Fibroblast of peridontal ligament (primary cell): ENCODE data around the gene FREM2.

ENCODE experiments used
- DNase-seq: peaks from one replicate; pipeline ENCODE4 v3.0.0-alpha.2; 2010; ENCODE audit errors: extremely low read depth

FREM2 gene

DNA sequence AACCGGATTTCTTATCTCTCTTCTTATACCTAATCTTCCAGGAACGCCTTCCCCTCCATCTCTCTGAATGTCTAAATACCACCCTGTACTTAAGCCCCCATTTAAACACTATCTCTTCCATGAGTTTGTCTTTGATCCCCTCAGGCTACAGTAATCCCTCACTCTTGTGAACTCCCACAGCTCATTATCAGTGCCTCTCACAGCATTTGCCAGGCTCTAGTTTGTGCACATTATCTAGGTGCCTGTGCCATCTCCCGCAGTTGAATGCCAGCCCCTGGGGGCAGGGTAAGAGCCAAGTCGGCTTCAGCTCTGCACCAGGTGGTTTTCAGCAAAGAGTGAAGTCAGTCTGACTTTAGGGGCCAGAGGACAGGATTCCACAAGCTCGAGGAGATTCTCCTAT, 71.4 kb downstream of the FREM2 start:
- DNase-seq, result no peak

DNA sequence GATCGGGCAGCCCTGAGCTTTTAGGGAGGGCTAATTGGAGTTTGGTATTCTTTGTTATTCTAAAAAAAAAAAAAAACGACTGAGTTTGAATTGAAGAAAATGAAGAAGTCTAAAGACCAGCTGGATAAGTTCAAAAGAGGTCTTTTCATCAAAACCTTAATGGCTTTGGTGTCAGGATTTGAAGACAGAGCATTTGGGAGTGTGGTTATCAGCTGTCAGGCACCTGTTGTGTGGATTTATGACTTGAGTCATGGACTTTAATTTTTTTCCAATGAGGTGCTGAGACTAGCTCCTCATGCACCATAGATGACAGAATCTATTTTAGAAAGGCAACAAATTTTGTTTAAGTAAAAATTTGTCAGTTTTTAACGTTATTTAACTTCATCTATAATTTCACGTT, 72.5 kb downstream of the FREM2 start:
- DNase-seq, result no peak

DNA sequence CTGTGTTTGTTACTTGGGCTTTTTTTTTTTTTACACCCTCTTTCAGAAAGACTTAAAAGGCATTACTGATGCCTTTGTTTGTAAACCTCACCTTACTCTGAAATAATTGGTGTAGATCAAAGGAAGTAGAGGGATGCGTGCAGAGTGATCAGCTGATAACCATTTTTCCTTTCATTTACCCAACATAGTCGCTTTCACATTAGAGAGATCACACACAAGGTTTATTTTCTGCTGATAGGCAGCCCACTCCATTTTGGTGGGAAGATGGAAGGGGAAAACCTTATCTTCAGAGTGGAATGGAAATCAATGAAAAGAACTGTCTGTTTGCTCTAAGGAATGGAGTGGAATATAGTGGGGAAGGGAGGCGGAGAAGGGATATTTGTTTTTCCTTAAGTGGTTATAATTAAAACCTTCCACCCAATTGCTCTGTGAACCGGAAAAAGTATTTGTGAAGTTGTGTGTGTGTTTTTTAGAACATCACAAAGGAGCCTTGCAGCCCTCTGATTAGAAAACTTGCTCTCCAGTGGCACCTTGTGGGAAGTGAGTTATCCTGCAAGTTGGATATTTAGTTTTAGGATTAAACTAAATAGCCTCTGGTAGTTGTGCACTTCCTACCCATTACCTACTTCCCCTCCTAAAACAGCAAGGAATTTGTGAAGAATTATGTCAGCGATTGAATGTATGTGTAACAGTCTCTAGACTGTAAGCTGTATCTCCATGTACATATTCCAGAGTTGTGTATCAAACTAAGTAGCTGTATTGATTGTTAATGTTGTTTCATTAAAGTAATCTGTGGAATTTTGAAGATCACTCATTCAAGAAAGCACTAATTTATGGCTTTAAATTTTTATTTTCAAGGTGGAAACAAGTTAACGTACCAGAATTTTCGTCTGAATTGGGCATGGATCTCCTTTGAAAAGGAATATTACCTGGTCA, 76.8 kb downstream of the FREM2 start:
- DNase-seq, result peak; percentile 64

DNA sequence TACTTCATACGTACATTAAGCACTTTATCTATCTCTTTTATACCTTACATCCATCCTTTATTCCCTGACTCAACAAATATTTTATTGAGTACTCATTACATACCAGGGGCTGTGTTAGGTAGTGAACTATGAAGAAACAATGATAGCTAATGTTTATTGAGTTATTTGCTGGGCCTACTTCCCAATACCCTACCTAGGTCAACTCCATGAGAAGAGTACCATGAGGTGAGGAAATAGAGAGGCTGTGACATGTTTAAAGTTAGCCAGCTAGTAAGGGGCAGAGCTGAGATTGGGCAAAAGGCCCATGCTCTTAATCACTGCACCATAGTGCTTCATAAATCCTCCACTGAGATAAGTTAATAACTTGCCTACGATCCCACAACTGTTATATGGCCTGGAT, 79.9 kb downstream of the FREM2 start:
- DNase-seq, result no peak

DNA sequence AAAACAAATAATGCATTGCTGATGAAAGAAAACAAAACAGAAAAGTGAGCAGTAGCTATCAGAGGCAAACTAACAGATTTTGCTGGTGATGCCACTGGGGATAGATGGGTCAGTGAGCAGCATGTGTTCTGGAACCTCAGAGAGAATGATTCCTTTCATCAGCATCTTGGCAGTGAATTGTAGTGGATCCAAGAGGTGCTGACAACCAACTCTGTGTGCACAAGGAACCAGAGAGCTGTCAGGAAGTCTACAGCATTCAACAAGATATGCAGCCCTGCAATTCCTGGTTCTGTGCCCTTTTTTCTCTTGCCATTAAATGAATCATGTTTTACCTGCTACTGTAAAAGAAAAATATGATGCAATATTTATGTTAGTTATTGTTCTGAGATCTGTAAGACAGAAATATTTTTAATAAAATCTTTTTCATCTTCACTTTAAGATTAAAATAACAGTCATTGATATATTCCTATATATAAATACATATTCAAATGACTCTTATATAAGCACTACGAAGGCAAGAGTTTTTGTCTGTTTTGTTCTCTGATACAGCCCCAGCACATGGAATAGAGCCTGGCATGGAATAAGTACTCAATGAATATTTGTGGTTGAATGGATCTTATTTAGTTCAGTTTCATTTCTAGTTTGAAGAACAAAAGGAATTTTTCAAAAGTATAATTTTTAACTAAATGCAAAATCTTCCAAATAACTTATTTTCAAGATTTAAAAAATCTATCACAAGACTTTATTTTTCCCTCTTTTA, 80.8 kb downstream of the FREM2 start:
- no peak for DNase-seq

DNA sequence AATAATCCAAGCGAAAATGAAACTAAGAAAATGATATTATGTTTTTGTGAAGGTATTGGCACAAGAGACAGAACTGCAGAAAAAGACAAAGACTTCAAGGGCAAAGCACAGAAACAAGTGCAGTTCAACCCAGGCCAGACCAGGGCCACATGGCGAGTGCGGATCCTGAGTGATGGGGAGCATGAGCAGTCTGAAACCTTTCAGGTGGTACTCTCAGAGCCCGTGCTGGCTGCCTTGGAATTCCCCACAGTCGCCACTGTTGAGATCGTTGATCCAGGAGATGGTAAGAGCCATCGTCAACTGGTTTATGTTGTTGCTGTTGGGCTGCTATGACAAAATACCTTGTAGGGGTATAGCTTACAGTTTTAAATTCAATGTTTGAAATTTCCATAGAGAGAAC, 82.6 kb downstream of the FREM2 start:
- no peak for DNase-seq

DNA sequence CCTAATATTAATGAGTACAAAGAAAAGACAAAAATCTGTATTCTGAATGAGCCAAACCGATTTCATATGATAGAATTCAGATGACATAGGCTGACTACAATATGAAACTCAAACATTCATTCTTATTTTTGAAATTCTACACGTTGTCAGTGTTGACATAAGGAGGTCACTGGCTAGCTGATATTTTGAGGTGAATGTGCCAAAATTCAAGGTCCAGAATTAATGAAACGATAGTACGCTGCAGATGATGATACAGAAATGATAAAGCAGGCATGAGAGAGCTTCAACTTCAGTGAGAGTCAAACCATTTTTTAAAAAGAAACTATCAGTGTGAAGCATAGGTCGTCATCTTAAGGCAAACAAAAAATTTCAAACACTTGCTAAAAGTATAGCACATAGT, 88.2 kb downstream of the FREM2 start:
- DNase-seq, result no peak

DNA sequence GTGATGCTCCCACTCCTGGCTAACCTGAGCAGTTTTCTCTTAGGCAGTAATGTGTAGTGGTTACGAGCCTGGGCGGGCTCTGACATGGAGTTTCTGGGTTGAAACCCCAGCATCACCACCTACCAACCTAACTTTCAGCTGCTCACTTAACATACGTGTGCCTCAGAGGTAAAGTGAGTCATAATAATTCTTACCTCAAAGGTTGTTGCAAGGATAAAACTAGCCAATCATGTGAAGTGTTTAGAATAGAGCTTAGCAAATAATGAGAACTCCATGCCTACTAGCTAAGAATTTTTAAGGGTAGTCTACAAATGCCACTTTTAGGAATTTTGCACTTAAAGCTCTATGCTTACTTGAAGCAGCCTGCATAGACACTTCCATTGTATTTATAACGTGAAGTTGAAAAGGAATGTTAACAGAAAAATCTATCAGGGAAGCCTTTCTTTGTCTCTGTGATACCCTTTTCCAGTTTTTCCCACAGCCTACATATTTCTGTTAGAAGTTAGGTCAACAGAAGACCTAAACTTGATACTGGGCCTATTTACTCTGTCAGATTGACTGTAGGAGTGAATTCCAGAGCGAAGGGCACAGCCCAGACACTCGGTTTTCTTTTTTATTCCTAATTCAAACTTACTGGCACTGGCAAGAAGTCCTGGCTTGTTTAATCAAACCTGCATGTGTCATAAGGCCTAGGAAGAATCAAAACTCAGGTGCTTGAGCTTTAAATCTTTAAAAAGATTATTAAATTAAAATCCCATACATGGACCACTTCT, 90.7 kb downstream of the FREM2 start:
- DNase-seq, result no peak

DNA sequence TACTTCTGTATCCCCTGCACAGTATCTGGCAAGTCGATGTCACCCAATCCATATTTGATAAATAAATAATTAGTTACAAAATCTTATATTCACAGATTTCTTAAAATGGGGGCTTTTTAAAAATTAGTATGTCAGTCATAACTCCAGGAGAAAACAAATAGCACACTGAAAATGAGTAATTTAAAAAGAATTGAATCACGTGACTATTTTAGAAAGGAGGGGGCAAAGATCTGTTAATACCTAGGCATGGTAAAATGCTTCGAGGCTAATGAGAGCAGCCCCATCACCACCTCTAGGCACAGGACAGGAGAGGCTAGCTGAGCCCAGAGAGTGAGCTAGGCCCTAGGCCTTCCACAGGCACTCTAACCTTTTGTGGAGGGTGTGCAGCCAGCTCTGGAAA, 94.7 kb downstream of the FREM2 start:
- DNase-seq, result no peak

DNA sequence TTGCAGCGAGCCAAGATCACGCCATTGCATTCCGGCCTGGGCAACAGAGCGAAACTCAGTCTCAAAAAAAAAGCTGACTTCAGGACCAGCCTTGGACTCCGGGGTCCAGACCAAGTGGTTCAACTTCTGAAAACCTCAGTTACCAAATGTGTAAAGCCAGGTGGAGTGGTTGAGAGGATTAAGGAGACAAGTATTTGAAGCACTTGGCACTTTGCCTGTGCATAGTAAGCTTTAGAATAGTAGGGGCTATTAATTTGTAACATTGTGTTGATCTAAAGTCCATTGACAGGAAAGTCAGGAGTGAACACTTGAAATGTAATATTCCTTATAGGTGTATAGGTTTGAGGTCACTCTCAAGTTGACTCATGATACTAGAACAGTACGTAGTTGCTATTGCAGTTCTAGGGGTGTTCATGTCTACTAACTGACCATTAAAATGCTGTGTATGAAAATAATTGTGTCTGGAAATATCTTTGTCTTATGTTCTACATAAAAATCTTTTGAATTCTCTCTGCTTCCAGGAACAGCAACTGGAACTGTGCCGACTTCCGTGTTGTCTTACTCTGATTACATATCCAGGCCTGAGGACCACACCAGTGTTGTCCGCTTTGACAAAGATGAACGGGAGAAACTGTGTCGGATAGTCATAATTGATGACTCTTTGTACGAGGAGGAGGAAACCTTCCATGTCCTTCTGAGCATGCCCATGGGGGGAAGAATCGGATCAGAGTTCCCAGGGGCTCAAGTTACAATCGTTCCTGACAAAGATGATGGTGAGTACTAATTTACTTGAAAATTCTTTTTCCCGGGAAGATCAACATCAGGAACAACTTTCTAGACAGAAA, 97.4 kb downstream of the FREM2 start:
- DNase-seq, result no peak

DNA sequence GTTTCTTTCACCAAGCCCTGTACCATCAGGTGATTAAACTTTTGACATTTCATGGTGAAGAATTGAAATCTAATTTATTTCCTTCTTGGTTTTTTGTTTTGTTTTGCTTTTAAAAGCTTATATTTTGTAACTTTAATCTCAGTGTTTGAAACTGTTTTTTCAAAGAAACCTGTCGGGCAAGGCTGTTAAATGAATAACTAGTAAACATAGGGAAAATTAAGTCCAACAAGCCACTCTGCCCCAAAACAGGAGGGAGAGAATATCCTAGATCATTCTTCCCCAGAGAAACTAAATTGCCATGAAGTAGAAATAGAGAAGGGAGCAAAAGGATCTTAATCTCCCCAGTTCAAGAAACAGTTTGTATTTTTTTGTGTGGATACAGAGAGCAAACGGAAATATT, 98.2 kb downstream of the FREM2 start:
- no peak for DNase-seq

DNA sequence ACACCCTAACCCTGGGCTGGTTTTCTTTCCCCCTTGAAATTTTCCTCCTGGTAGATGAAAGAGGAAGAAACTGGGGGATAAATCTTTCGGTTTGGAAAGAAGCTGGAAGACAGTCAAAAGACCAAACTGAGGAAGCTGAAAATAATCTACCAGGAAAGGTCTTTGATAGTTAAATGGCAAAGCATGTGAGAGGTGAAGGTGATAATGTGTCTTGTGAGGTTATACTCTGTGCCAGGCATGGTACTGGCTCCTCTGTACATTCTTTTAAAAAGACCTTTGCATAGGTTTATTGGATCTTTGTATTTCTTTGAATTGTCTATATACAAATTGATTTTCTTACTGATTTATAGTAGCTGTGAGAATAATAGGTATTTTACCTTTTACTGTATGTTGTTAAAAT, 98.6 kb downstream of the FREM2 start:
- no peak for DNase-seq

DNA sequence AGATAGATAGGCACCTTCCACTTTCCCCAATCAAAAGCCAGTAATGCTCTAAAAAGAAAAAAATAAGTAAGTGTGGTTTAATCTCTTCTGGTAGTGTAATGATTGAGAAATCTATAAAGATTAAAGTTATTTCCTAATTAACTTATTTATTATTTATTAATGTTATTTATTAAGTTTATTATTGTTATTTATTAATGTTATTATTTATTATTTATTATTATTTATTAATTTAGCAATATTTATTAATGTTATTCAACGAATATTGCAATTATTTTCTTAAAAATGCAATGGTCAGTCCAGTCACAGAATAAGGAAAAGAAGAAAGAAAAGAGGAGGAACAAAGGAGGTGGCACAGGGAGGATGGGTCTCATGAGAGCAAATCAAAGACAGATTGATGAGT, 100.7 kb downstream of the FREM2 start:
- DNase-seq, result no peak

DNA sequence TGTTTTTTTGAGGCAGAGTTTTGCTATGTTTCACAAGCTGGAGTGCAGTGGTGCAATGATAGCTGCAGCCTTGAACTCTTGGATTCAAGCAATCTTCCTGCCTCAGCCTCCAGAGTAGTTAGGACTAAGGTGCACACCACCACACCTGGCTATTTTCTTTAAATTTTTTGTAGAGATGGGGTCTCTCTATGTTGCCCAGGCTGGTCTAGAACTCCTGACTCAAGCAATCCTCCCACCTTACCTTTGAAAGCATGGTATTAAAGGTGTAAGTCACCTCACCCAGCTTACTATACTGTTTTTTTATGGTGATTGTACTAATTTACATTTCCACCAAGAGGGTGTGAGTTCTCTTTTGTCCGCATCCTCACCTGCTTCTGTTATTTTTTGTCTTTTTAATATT, 110.0 kb downstream of the FREM2 start:
- DNase-seq, result no peak

DNA sequence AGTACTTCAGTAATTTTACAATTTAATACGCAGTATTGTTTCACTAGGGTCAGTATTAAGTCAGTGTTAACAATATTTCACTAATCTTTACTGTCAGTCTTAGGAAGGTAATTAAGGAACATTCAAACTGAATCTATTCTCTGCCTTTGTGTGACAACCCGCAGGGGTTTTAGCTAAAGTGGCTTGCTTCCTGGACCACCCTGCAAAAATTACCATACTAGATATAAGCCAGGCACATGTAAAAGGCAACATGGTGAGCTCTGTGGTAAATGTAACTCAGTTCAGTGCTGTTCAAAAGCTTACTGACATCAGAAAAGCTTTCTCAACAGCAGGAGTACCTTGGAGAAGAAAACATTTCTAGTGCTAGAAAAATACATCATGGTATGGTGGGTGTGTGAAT, 116.7 kb downstream of the FREM2 start:
- no peak for DNase-seq

DNA sequence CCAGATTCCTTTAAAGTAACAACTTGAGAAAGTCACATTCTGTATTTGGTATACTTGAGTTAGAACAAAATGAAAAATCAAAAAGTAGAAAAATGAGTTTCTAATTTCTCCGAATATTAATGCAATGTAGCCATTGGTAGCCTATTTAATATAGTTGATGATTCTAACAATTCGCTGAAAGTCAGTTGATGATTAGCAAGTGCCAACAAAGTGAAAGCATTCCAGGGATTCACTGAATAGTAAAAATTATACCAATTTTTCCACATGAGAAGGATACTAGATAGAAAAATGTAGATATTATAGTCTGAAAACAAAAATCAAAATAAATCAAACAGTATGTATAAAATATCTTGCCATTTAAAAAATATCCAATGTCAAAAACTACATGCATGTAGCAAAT, 117.2 kb downstream of the FREM2 start:
- no peak for DNase-seq

DNA sequence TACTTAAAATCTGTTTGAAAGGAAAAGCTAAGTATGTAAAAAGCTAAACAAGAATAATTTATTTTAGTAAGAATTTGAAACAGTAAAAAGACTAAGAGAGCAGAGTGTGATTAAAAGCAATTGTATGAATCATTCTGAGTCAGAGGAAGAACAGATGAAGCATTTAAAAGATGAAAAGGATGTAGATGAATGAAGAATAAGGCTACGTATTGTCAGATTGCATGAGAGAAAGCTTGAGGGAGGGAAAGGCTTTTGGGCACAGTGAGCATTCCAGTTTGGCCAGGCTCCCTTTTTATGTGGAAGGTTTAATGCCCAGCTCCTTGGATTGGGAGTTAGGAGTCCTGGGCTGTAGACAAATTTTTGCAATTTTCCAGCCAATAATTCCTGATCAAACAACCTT, 117.7 kb downstream of the FREM2 start:
- DNase-seq, result peak; percentile 30

DNA sequence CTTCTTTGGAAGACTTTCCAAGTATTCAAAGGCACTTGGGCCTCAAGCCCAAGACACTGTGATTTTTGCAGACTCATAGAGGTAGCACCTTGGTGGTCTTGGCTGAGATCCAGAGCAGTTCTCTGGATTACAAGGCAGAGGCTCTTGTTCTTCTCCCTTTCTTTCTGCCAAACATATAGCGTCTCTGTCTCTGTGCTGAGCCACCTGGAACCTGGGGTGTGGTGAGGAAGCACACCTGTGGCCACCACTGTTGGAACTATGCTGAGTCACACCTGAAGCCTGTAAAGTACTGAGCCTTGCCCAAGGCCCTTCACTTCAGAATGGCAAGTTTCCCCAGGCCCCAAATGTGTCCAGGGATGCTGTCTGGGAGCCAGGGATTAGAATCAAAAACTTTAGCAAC, 127.5 kb downstream of the FREM2 start:
- no peak for DNase-seq

DNA sequence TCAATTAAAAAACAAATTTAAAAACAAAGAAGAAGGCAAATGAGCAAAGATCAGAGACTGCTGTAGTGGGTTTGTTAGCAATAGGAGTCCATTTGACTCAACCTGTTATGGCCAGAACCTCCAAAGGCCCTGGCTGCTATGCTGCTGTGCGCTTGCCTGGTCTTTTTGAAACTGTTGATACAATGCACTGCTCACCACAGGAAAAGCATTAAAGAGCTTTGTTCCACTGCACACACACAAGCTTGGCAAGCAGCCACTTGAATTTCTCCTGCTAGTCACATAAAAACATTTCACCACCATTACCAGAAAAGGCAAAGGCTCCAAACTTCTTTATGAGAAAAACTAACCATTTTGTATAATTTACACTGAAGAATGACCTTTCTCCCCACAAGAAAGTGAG, 132.2 kb downstream of the FREM2 start:
- peak; percentile 3 for DNase-seq

DNA sequence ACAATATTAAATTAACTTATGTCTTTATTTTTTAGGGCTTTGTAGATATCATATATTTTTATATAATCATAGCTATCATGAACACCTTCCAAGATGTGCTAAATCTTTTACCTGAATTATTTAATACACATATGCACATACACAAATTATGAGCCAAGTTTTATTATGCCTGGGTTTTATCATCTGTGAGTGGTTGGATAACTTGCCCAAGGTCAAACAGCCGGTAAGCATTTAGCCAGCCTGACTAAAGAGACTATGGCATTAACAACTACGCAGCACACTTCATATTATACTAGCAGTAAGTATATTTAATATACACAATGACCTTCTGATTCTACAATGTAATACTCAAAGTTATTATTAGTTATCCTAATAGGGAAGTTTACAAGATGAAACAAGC, 132.7 kb downstream of the FREM2 start:
- no peak for DNase-seq

DNA sequence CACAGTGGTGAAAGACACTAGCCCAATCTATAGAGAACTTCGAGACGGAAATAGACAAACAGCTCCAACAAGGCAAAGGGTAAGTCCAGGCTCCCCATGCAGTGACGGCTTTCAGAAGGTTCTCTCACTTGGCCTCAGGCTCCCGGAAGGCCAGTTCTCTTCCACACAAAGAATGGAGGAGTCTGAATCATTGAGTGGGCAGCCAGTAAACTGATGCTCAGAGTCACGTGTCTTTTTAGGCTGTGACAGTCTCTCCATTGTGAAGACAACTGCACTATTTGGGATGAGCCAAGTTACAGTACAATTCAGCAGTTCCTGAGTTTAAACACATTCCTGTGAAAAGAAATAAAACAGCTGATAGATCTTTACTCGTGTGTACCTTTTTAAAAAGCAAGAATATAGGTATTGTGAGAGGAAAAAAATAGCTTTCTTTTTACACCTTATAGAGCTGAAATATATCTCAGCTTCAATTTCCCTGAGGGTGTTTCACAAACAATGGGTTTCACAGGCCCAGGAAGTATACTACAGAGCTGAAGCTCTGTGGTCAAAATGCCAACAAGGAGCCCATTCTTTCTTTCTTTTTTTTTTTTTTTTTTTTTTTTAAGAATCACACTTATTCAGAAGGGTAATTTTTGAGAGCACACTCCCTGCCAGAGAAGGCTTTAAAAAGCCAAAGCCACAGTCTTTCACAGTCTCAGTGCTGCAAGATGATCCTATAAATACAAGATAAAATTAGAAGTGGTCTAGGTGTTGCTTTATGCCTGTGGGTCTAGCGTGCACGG, 135.1 kb downstream of the FREM2 start:
- DNase-seq, result no peak
